Choroid plexus epithelial cell (primary cell): Measurements from ENCODE around the gene PPM1B.

ENCODE experiments used
- DNase-seq: peaks from one replicate; pipeline ENCODE4 v3.0.0-alpha.2; 2010; ENCODE audit warnings: low read depth
- H3K4me3 ChIP-seq: 2 replicates; pipeline ENCODE4 v1.5.1; 2011; ENCODE audit warnings: low read depth, mild to moderate bottlenecking, control low read depth, low read length, moderate library complexity
- TF ChIP-seq, protein P1 (sequence below): conservative IDR thresholded peaks from 2 replicates; pipeline ENCODE4 v1.5.1; 2011; ENCODE audit warnings: low read depth, mild to moderate bottlenecking, control low read depth, inconsistent platforms, low read length, moderate library complexity

The PPM1B gene

DNA sequence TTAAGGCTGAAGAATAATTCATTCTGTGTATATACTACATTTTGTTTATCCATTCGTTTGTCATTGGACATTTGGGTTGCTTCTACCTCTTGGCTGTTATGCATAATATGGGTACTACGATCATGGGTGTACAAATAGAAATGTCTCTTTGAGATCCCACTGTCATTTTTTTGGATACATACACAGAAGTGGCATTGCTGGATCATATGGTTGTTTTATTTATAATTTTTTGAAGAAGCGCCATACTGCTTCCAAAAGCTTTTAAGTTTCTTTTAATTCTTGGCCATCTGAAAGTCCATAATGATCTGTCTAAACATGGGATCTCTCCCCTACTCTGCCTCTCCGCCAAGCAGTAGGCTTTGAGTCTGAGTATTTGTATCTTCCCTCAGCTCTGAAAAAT lies 18.6 kb downstream of the PPM1B start:
- H3K4me3 ChIP-seq: no peak overlapping the region
- DNase-seq: no peak
- TF ChIP-seq, protein P1, sequence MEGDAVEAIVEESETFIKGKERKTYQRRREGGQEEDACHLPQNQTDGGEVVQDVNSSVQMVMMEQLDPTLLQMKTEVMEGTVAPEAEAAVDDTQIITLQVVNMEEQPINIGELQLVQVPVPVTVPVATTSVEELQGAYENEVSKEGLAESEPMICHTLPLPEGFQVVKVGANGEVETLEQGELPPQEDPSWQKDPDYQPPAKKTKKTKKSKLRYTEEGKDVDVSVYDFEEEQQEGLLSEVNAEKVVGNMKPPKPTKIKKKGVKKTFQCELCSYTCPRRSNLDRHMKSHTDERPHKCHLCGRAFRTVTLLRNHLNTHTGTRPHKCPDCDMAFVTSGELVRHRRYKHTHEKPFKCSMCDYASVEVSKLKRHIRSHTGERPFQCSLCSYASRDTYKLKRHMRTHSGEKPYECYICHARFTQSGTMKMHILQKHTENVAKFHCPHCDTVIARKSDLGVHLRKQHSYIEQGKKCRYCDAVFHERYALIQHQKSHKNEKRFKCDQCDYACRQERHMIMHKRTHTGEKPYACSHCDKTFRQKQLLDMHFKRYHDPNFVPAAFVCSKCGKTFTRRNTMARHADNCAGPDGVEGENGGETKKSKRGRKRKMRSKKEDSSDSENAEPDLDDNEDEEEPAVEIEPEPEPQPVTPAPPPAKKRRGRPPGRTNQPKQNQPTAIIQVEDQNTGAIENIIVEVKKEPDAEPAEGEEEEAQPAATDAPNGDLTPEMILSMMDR: no peak

DNA sequence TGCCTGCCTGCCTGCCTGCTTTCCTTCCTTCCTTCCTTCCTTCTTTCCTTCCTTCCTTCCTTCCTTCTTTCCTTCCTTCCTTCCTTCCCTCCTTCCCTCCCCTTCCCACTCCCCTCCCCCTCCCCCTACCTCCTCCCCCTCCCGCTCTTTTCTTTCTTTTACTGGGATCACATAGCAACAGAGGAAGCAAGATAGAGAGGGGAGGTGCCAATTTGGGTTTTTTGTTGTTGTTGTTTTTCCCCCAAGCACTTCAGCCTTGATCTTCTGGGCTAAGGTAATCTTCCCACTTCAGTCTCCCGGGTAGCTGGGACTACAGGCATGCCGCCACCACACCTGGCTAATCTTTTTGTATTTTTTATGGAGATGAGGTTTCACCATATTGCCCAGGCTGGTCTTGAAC lies 20.0 kb downstream of the PPM1B start:
- H3K4me3 ChIP-seq: no peak overlapping the region
- TF ChIP-seq, protein P1: no peak
- no peak for DNase-seq

DNA sequence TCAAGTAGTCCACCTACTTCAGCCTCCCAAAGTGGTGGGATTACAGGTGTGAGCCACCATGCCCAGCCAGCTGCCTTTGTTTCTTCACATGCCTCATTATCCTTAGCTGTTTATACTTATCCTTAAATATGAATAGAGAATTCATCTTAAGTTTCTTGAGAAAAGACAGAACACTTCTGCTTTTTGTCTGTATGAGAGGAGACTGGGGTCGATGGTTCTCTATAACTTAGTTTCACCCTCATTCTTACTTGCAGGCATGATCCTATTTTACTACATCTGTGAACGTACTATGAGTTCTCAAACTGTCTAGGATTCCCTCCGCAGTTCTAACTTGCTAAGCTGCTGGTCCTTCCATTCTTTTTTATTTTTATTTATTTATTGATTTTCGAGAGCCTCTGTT lies 20.4 kb downstream of the PPM1B start:
- H3K4me3 ChIP-seq: no peak overlapping the region
- DNase-seq: no peak
- TF ChIP-seq, protein P1: no peak

DNA sequence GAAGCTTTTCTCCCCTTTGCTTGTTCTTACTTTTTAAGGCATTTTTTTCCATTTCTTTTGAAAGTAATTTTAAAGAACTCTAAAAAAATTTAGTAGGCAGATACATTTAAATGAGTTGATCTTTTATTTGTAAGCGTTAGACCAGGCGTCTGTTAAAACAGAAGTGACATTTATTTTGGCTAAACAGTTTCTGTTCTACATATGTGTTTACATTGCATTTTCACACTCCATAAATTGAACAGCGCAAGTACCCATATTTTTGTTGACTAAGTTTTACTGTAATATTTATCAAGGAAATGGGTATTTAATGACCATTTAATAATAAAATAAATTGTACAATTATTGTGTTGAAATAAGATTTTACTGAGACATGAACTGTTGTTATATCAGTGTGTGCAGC lies 21.9 kb downstream of the PPM1B start:
- DNase-seq: no peak
- TF ChIP-seq, protein P1: no peak
- no peak overlapping the region for H3K4me3 ChIP-seq

DNA sequence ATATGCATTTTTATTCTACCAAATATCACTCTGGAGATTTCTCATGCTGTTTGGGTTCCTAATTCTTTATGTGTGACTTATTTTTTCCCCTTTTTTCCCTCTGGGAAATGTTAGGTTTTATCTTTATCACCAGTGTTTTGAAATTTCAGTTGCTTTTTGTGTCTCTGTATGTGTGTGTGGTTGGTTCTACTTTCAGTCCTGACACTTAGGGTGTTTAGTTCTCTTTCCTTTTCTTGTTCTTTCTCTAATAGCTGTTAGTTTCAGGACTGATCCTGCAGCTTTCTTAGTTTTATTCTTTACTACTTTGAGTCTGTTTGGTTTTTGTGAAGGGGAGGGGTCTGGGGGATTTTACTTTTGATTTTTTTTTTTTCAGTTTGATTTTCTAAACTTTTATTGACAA lies 23.1 kb downstream of the PPM1B start:
- TF ChIP-seq, protein P1: no peak
- no peak overlapping the region for H3K4me3 ChIP-seq
- DNase-seq: no peak

DNA sequence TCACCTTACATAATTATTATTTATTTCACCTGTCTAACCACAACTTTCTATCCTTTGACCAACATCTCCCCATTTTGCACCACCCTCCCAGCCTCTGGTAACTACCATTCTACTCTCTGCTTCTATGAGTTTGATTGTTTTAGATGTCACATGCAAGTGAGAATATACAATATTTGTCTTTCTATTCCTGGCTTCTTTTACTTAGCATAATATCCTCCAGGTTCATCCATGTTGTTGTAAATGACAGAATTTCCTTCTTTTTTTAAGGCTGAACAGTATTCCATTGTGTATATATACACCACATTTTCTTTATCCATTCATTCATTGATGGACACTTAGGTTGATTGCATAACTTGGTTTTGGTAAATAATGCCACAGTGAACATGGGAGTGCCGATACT lies 24.0 kb downstream of the PPM1B start:
- TF ChIP-seq, protein P1: no peak
- no peak overlapping the region for H3K4me3 ChIP-seq
- no peak for DNase-seq

DNA sequence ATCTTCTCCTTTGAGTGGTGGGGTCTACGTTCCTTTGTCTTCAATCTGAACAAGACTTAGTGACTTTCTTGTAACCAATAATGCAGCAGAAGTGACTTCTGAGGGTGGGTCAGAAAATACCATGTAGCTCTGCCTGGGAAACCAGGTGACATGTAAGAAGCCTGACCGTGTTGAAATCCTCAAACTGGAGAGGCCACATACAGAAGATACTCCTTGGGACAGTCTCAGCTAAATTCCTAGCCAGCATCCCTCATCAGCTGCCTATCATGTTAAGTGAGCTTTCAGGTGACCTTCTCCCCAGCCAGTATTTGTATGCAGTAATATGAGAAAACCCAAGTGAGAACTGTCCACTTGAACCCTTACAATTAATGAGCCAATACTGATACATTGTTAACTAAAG lies 27.0 kb downstream of the PPM1B start:
- TF ChIP-seq, protein P1: no peak
- H3K4me3 ChIP-seq: no peak overlapping the region
- DNase-seq: no peak
